GM12864 (cell line): ENCODE data around the gene CDK12.
"Not testable (repeated sequence)": the region's sequence is repeated elsewhere in the genome, so short reads cannot be mapped to it uniquely, and the experiment has no call there.

Experiments used
- DNase-seq: peaks from one replicate; pipeline ENCODE4 v3.0.0-alpha.2; 2011; ENCODE audit warnings: low read depth
- H3K4me3 ChIP-seq: 2 replicates; pipeline ENCODE4 v1.5.1; 2011; ENCODE audit warnings: mild to moderate bottlenecking, low read depth, low read length, control low read depth
- TF ChIP-seq, protein P1 (sequence below): IDR thresholded peaks from 2 replicates; pipeline ENCODE4 v1.5.1; 2011; ENCODE audit warnings: low read depth, mild to moderate bottlenecking, moderate library complexity, low read length, control low read depth, inconsistent platforms; ENCODE audit errors: missing control alignments

CDK12 gene

GRCh38 chr17:39450847-39451581 lies 10.3 kb upstream of the CDK12 start, which contains the start of gene MED1:
TSS of gene MED1 (minus strand) at chr17:39451263. CDS start at chr17:39451062, 201 bp downstream.
- peak; percentile 97 for DNase-seq
- TF ChIP-seq, protein P1, sequence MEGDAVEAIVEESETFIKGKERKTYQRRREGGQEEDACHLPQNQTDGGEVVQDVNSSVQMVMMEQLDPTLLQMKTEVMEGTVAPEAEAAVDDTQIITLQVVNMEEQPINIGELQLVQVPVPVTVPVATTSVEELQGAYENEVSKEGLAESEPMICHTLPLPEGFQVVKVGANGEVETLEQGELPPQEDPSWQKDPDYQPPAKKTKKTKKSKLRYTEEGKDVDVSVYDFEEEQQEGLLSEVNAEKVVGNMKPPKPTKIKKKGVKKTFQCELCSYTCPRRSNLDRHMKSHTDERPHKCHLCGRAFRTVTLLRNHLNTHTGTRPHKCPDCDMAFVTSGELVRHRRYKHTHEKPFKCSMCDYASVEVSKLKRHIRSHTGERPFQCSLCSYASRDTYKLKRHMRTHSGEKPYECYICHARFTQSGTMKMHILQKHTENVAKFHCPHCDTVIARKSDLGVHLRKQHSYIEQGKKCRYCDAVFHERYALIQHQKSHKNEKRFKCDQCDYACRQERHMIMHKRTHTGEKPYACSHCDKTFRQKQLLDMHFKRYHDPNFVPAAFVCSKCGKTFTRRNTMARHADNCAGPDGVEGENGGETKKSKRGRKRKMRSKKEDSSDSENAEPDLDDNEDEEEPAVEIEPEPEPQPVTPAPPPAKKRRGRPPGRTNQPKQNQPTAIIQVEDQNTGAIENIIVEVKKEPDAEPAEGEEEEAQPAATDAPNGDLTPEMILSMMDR = no peak
- H3K4me3 ChIP-seq = peak within 1 kb of the TSS; percentile 99

DNA sequence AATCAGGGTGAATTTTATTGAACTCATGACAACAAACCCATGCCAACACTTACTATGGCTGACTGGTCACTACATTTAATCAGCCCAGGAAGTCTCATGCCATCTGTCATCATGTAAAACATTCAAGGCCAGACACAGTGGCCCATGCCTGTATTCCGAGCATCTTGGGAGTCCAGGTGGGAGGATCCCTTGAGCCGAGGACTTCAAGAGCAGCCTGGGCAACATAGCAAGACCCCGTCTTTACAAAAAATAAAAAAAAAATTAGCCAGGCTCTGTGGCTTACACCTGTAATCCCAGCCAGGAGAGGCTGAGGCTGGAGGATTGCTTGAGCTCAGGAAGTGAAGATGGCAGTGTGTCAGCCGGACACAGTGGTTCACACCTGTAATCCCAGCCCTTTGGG lies 5.4 kb upstream of the CDK12 start:
- no peak for DNase-seq
- H3K4me3 ChIP-seq = no peak overlapping the region
- TF ChIP-seq, protein P1 = no peak

DNA sequence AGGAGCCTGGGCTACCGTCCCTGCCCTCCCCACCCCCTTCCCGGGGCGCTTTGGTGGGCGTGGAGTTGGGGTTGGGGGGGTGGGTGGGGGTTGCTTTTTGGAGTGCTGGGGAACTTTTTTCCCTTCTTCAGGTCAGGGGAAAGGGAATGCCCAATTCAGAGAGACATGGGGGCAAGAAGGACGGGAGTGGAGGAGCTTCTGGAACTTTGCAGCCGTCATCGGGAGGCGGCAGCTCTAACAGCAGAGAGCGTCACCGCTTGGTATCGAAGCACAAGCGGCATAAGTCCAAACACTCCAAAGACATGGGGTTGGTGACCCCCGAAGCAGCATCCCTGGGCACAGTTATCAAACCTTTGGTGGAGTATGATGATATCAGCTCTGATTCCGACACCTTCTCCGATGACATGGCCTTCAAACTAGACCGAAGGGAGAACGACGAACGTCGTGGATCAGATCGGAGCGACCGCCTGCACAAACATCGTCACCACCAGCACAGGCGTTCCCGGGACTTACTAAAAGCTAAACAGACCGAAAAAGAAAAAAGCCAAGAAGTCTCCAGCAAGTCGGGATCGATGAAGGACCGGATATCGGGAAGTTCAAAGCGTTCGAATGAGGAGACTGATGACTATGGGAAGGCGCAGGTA lies 762 bp downstream of the CDK12 start:
- TF ChIP-seq, protein P1 = no peak
- DNase-seq = no peak
- H3K4me3 ChIP-seq = peak overlapping the region; percentile 98

DNA sequence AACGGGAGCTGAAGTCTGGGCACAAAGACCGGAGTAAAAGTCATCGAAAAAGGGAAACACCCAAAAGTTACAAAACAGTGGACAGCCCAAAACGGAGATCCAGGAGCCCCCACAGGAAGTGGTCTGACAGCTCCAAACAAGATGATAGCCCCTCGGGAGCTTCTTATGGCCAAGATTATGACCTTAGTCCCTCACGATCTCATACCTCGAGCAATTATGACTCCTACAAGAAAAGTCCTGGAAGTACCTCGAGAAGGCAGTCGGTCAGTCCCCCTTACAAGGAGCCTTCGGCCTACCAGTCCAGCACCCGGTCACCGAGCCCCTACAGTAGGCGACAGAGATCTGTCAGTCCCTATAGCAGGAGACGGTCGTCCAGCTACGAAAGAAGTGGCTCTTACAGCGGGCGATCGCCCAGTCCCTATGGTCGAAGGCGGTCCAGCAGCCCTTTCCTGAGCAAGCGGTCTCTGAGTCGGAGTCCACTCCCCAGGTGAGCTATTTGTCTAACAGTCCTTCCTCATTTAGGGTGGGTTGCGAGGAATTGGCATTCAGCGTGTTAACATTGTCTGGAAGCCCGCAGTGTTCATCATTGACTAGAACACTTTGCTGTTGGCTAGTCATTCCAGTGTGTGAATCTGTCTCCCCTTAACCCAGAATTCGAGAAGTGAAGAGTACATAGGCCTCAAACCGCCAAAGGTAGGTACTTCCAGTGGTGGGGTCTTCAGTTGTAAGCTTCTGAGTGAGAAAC lies 1.5 kb downstream of the CDK12 start:
- peak overlapping the region; percentile 98 for H3K4me3 ChIP-seq
- no peak for DNase-seq
- TF ChIP-seq, protein P1 = no peak

GRCh38 chr17:39464639-39465181 lies 3.4 kb downstream of the CDK12 start:
- H3K4me3 ChIP-seq = peak overlapping the region; percentile 98
- not testable (repeated sequence) for DNase-seq

DNA sequence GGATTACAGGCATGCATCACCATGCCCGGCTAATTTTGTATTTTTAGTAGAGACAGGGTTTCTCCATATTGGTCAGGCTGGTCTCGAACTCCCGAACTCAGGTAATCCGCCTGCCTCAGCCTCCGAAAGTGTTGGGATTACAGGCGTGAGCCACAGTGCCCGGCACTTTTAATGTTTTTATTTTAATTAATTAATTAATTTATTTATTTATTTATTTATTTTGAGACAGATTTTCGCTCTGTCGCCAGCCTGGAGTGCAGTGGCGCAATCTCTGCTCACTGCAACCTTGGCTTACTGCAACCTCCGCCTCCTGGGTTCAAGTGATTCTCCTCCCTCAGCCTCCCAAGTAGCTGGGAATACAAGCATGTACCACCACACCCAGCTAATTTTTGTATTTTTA lies 7.3 kb downstream of the CDK12 start:
- DNase-seq, H3K4me3 ChIP-seq: not testable (repeated sequence)

- DNase-seq = no peak
- no peak overlapping the region for H3K4me3 ChIP-seq
- TF ChIP-seq, protein P1 = no peak
Observed at GRCh38 chr17:39473310-39473709, 12.0 kb downstream of the CDK12 start.

- DNase-seq, H3K4me3 ChIP-seq: not testable (repeated sequence)
Observed at GRCh38 chr17:39479631-39480030, 18.3 kb downstream of the CDK12 start.
